Kidney (tissue), 14 donors: ENCODE results near the gene PGLYRP1. TPM values are rescaled to one million over a fixed set of nuclear protein-coding genes. Genes with fewer than 3 reads are reported as not detected.

ENCODE experiments used
- DNase-seq, 5 donors: peaks; one replicate each; pipeline ENCODE4 v3.0.0-alpha.2; 2013 to 2020
- FAIRE-seq: peaks from 2 replicates; lab custom pipeline; 2012; peaks lifted over from hg19 to GRCh38; lab: Jason Lieb, UNC
- H3K27ac ChIP-seq, 2 donors: one replicate each; pipeline ENCODE4 v1.7.0; 2013; ENCODE audit warnings: low read depth in 2 of 2, low read length in 2 of 2, inconsistent platforms in 1 of 2
- H3K27me3 ChIP-seq: one replicate; pipeline ENCODE4 v1.7.1; 2013; ENCODE audit warnings: low read length, inconsistent platforms; ENCODE audit not compliant: control insufficient read depth, insufficient read depth
- H3K36me3 ChIP-seq, 3 donors: one replicate each; pipeline versions ENCODE4 v1.7.0 to v1.7.1; 2013; ENCODE audit warnings: low read length in 3 of 3, control low read depth in 1 of 3, inconsistent platforms in 1 of 3; ENCODE audit not compliant: insufficient read depth in 3 of 3, control insufficient read depth in 2 of 3
- H3K4me1 ChIP-seq, 3 donors: one replicate each; pipeline versions ENCODE4 v1.7.0 to v1.7.1; 2013; ENCODE audit warnings: low read length in 3 of 3, inconsistent platforms in 1 of 3, low read depth in 1 of 3; ENCODE audit not compliant: control insufficient read depth in 2 of 3, insufficient read depth in 2 of 3
- H3K4me3 ChIP-seq, 3 donors: one replicate each; pipeline versions ENCODE4 v1.7.0 to v1.8.1; 2013; ENCODE audit warnings: low read length in 3 of 3, control low read depth in 1 of 3, inconsistent platforms in 1 of 3
- H3K9ac ChIP-seq, 3 donors: one replicate each; pipeline versions ENCODE4 v1.7.0 to v1.7.1; 2013; ENCODE audit warnings: low read length in 3 of 3, control low read depth in 1 of 3, inconsistent platforms in 1 of 3
- H3K9me3 ChIP-seq, 3 donors: one replicate each; pipeline versions ENCODE4 v1.7.0 to v1.7.1; 2013; ENCODE audit warnings: low read length in 3 of 3, control low read depth in 1 of 3, inconsistent platforms in 1 of 3; ENCODE audit not compliant: control insufficient read depth in 2 of 3, insufficient read depth in 1 of 3
- intact Hi-C: fragments of 100-400 bp; cut with DNase I; formaldehyde crosslinking; loops from one replicate; pipeline ENCODE4 v1.11.1; 2022
- polyA plus RNA-seq: library from polyadenylated mRNA; stranded (reverse); fragments of 350-450 nt; fragmentation: Illumina TruSeq; extraction: RNeasy Lipid Tissue Mini Kit (QIAGEN cat#74804); gene quantifications from one replicate; pipeline ENCODE4 v1.2.3, GENCODE V29; 2014; ENCODE audit warnings: low read depth, low replicate concordance; ENCODE audit not compliant: insufficient read depth
- total RNA-seq: library from RNA; stranded (reverse); fragmentation: NEBNext Ultra II Directional; extraction: Animal tissue kit (Norgen Biotek cat#: 25700); gene quantifications from one replicate; pipeline ENCODE4 v1.2.1, GENCODE V29; 2021
- TF ChIP-seq, protein P1 (sequence below): IDR thresholded peaks from 3 replicates; pipeline ENCODE4 v1.5.1; 2012; ENCODE audit warnings: mild to moderate bottlenecking, moderate library complexity, borderline replicate concordance; ENCODE audit not compliant: insufficient read depth; ENCODE audit errors: extremely low read depth
- donor health status: control.
- donor health status: control.
- donor health status: control.
- donor health status: control.
- donor health status: control.
- donor health status: DM: yes; HTN: yes; CAD: no.
- donor health status: Normal renal cell carcinoma (clear cell type).

PGLYRP1 gene
- total and polyA plus RNA-seq, 2 donors from 2014 or later: not detected

DNA sequence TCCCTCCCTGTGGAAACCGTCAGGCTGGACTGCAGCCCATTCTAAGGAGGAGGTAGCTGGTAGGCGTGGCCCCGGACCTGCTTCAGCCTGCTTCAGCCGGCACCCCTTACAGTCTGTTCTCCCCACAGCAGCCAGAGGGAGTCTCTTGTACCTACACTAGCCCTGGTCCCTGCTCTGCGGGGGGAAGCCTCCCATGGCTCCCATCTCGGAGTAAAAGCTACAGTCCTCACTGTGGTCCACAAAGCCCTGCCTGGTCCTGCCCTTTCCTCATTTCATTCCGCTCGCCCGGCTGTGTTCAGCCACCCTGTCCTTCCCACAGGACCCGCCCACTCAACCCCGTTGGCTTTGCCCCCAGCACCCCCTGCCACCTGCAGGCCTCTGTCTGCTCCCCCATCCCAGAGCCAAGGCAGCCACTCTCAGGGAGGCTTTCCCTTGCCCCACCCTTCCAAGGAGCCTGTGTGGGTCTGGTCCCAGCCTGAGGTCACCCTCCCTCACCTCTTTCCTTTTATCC, 1.3 kb downstream of the PGLYRP1 start:
- TF ChIP-seq, protein P1, sequence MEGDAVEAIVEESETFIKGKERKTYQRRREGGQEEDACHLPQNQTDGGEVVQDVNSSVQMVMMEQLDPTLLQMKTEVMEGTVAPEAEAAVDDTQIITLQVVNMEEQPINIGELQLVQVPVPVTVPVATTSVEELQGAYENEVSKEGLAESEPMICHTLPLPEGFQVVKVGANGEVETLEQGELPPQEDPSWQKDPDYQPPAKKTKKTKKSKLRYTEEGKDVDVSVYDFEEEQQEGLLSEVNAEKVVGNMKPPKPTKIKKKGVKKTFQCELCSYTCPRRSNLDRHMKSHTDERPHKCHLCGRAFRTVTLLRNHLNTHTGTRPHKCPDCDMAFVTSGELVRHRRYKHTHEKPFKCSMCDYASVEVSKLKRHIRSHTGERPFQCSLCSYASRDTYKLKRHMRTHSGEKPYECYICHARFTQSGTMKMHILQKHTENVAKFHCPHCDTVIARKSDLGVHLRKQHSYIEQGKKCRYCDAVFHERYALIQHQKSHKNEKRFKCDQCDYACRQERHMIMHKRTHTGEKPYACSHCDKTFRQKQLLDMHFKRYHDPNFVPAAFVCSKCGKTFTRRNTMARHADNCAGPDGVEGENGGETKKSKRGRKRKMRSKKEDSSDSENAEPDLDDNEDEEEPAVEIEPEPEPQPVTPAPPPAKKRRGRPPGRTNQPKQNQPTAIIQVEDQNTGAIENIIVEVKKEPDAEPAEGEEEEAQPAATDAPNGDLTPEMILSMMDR: no peak
- Histone ChIP-seq H3K9me3 (no peaks in the 10 kb centered on the region), H3K27ac (no peak overlapping the region), H3K4me1 (no peaks in the 10 kb centered on the region), H3K36me3 (no peaks in the 10 kb centered on the region), H3K4me3 (no peak overlapping the region), H3K27me3 (no peaks in the 10 kb centered on the region), H3K9ac (no peak overlapping the region)
- DNase-seq: peak in 1 of 5 donors; percentile 30
- FAIRE-seq: no peak
- intact Hi-C loops: loop anchor here (10.0 kb wide), 1 partner anchor 243 kb away; no protein-coding TSS in a partner anchor

DNA sequence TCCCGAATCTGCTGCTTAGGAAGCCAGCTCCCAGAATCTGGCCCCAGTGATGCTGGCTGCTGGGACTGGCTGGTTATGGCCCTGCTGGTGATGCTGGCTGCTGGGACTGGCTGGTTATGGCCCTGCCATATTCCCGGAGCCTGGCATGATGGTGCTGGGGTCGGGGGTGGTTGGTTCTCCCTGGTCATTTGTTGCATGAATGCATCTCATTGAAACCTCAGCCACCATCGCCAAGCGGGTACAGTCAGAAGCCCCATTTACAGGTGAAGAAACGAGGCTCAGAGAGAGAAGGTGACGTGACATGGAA, 2.1 kb downstream of the PGLYRP1 start:
- TF ChIP-seq, protein P1: no peak
- Histone ChIP-seq H3K27ac (no peak overlapping the region), H3K27me3 (peaks cover under 1% of the 10 kb centered on the region), H3K36me3 (no peaks in the 10 kb centered on the region), H3K9me3 (no peaks in the 10 kb centered on the region), H3K4me3 (no peak overlapping the region), H3K4me1 (peaks cover 0 to 6% (median 0%) of the 10 kb centered on the region in 3 donors), H3K9ac (no peak overlapping the region)
- DNase-seq (no peak), FAIRE-seq (no peak)
- intact Hi-C loops: loop anchor here (10.0 kb wide), 1 partner anchor 244 kb away; no protein-coding TSS in a partner anchor

DNA sequence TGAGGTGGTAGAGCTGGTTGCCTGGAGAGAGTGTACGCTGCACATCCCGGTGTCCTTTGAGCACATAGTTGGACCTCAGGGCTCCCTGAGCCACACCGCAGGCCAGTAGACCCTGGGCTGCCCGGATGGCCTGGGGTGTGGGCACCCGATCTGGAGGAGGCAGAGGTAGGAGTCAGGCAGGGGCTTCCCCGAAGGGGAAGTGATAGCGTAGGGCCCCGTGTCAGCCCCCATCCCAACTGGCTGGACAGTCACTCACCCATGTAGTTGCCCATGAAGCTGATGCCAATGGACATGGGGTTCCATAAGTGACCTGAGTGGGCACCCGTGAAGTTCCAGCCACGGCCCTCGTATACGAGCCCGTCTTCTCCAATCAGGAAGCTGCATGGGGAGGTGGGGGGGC, 3.6 kb downstream of the PGLYRP1 start:
- H3K4me3 ChIP-seq: no peak overlapping the region
- H3K9ac ChIP-seq: no peak overlapping the region
- DNase-seq: peak in 1 of 5 donors; percentile 58
- TF ChIP-seq, protein P1: no peak
- no peak for FAIRE-seq
- peaks cover 7% of the 10 kb centered on the region for H3K27me3 ChIP-seq
- intact Hi-C loops: no loop called here
- peaks cover 0 to 16% (median 0%) of the 10 kb centered on the region in 3 donors for H3K4me1 ChIP-seq
- H3K9me3 ChIP-seq: no peaks in the 10 kb centered on the region
- H3K27ac ChIP-seq: no peak overlapping the region
- H3K36me3 ChIP-seq: no peaks in the 10 kb centered on the region
